Ectodermal cell (in vitro differentiated cells): ENCODE data around the gene HOMER2. TPM values are rescaled to one million over a fixed set of nuclear protein-coding genes. Genes with fewer than 3 reads are reported as not detected.
"Not testable (repeated sequence)": the region's sequence is repeated elsewhere in the genome, so short reads cannot be mapped to it uniquely, and the experiment has no call there.

ENCODE experiments used
- H3K27ac ChIP-seq: 2 replicates; pipeline ENCODE4 v1.7.0; 2013; ENCODE audit warnings: mild to moderate bottlenecking, low read depth, low read length; ENCODE audit not compliant: insufficient read depth, poor library complexity, severe bottlenecking
- H3K27me3 ChIP-seq: 2 replicates; pipeline ENCODE4 v1.7.0; 2013; ENCODE audit warnings: mild to moderate bottlenecking, low read length; ENCODE audit not compliant: insufficient read depth, control insufficient read depth, poor library complexity, severe bottlenecking
- H3K36me3 ChIP-seq: one replicate; pipeline ENCODE4 v1.7.0; 2013; ENCODE audit warnings: low read length; ENCODE audit not compliant: control insufficient read depth, insufficient read depth
- H3K4me1 ChIP-seq: one replicate; pipeline ENCODE4 v1.7.0; 2013; ENCODE audit warnings: low read length; ENCODE audit not compliant: control insufficient read depth, insufficient read depth
- H3K4me3 ChIP-seq: 2 replicates; pipeline ENCODE4 v1.7.0; 2013; ENCODE audit warnings: low read depth, low read length, control low read depth; ENCODE audit not compliant: insufficient read depth
- H3K9me3 ChIP-seq: 2 replicates; pipeline ENCODE4 v1.7.0; 2013; ENCODE audit warnings: mild to moderate bottlenecking, low read length, moderate library complexity; ENCODE audit not compliant: control insufficient read depth
- WGBS, 2 experiments: methylation state at CpG; one replicate each; pipeline ENCODE4 v1.1.7; 2013; ENCODE audit warnings: missing lambda C conversion rate in 2 of 2; 5-methylcytosine and 5-hydroxymethylcytosine counted together
- polyA plus RNA-seq, 4 experiments: library from polyadenylated mRNA; stranded (reverse); fragments of 50-300 nt; gene quantifications; one replicate each; pipeline ENCODE4 v1.2.3, GENCODE V29; 2013

Gene HOMER2
- polyA plus RNA-seq (2013, experiment 1 of 4): 17.3 TPM
- polyA plus RNA-seq (2013, experiment 2 of 4): 14.4 TPM
- polyA plus RNA-seq (2013, experiment 3 of 4): 16.0 TPM
- 20.0 TPM for polyA plus RNA-seq (2013, experiment 4 of 4)

GRCh38 chr15:82952158-82953081 is at the start of gene HOMER2:
Gene HOMER2 (minus strand): TSS chr15:82952720. CDS start chr15:82952535, 185 bp downstream.
- Histone ChIP-seq H3K9me3 (no peaks in the 10 kb centered on the region), H3K4me3 (peak within 1 kb of the TSS; percentile 53), H3K4me1 (no peaks in the 10 kb centered on the region), H3K27ac (no peak within 1 kb of the TSS), H3K27me3 (peaks cover 43% of the 10 kb centered on the region), H3K36me3 (no peaks in the 10 kb centered on the region)
- 1% methylated on average over 119 of the region's 119 CpGs for WGBS, 2 experiments

GRCh38 chr15:83000672-83001031 is 48.1 kb upstream of the HOMER2 start:
- not testable (repeated sequence) for H3K27ac ChIP-seq, H3K4me3 ChIP-seq, H3K27me3 ChIP-seq, H3K4me1 ChIP-seq, H3K36me3 ChIP-seq, H3K9me3 ChIP-seq
- WGBS, 2 experiments: 93 to 98% methylated on average over 3 of the region's 3 CpGs

- Histone ChIP-seq H3K4me1 (no peaks in the 10 kb centered on the region), H3K4me3 (no peak overlapping the region), H3K36me3 (no peaks in the 10 kb centered on the region), H3K27ac (no peak overlapping the region), H3K9me3 (no peaks in the 10 kb centered on the region), H3K27me3 (no peaks in the 10 kb centered on the region)
- WGBS, 2 experiments: 53 to 55% methylated on average over 6 of the region's 6 CpGs
Observed at GRCh38 chr15:82999905-83000671, 47.6 kb upstream of the HOMER2 start.

- H3K27ac ChIP-seq: no peak overlapping the region
- no peaks in the 10 kb centered on the region for H3K36me3 ChIP-seq
- no peaks in the 10 kb centered on the region for H3K4me1 ChIP-seq
- H3K27me3 ChIP-seq: no peaks in the 10 kb centered on the region
- H3K4me3 ChIP-seq: no peak overlapping the region
- no peaks in the 10 kb centered on the region for H3K9me3 ChIP-seq
- WGBS, 2 experiments: 95% methylated on average over 6 of the region's 6 CpGs
Observed at GRCh38 chr15:82999426-82999825, 46.9 kb upstream of the HOMER2 start.

GRCh38 chr15:82995938-82996337 is 43.4 kb upstream of the HOMER2 start:
- H3K9me3 ChIP-seq: no peaks in the 10 kb centered on the region
- no peak overlapping the region for H3K27ac ChIP-seq
- no peak overlapping the region for H3K4me3 ChIP-seq
- no peaks in the 10 kb centered on the region for H3K4me1 ChIP-seq
- no peaks in the 10 kb centered on the region for H3K27me3 ChIP-seq
- WGBS, 2 experiments: 80 to 88% methylated on average over 3 of the region's 3 CpGs
- H3K36me3 ChIP-seq: no peaks in the 10 kb centered on the region

- no peak overlapping the region for H3K27ac ChIP-seq
- H3K9me3 ChIP-seq: no peaks in the 10 kb centered on the region
- 90 to 92% methylated on average over 2 of the region's 2 CpGs for WGBS, 2 experiments
- no peaks in the 10 kb centered on the region for H3K36me3 ChIP-seq
- H3K4me1 ChIP-seq: no peaks in the 10 kb centered on the region
- H3K27me3 ChIP-seq: no peaks in the 10 kb centered on the region
- no peak overlapping the region for H3K4me3 ChIP-seq
Observed at GRCh38 chr15:82995076-82995475, 42.6 kb upstream of the HOMER2 start.

GRCh38 chr15:82993144-82993543 is 40.6 kb upstream of the HOMER2 start:
- no peak overlapping the region for H3K27ac ChIP-seq
- 87 to 93% methylated on average over 4 of the region's 4 CpGs for WGBS, 2 experiments

GRCh38 chr15:82992436-82992998 is 40.0 kb upstream of the HOMER2 start:
- no peak overlapping the region for H3K4me3 ChIP-seq
- no peaks in the 10 kb centered on the region for H3K9me3 ChIP-seq
- no peaks in the 10 kb centered on the region for H3K4me1 ChIP-seq
- H3K27me3 ChIP-seq: no peaks in the 10 kb centered on the region
- H3K27ac ChIP-seq: no peak overlapping the region
- 86 to 92% methylated on average over 3 of the region's 3 CpGs for WGBS, 2 experiments
- peaks cover 9% of the 10 kb centered on the region for H3K36me3 ChIP-seq

More at GRCh38 chr15:82993144-82993543, 40.6 kb upstream of the HOMER2 start:
- no peak overlapping the region for H3K4me3 ChIP-seq
- H3K36me3 ChIP-seq: peaks cover 9% of the 10 kb centered on the region
- H3K4me1 ChIP-seq: no peaks in the 10 kb centered on the region
- no peaks in the 10 kb centered on the region for H3K9me3 ChIP-seq
- H3K27me3 ChIP-seq: no peaks in the 10 kb centered on the region

GRCh38 chr15:82986442-82986780 is 33.9 kb upstream of the HOMER2 start:
- H3K36me3 ChIP-seq: peaks cover 9% of the 10 kb centered on the region
- H3K27me3 ChIP-seq: no peaks in the 10 kb centered on the region
- H3K4me3 ChIP-seq: peak overlapping the region; percentile 97
- 1 to 3% methylated on average over 11 to 12 of the region's 12 CpGs for WGBS, 2 experiments
- peak overlapping the region; percentile 33 for H3K27ac ChIP-seq
- peaks cover 4% of the 10 kb centered on the region for H3K4me1 ChIP-seq
- H3K9me3 ChIP-seq: peaks cover 2% of the 10 kb centered on the region
